Measurements from ENCODE around the gene ARIH1.
"Not testable (repeated sequence)": the region's sequence is repeated elsewhere in the genome, so short reads cannot be mapped to it uniquely, and the experiment has no call there.

Gene ARIH1

DNA sequence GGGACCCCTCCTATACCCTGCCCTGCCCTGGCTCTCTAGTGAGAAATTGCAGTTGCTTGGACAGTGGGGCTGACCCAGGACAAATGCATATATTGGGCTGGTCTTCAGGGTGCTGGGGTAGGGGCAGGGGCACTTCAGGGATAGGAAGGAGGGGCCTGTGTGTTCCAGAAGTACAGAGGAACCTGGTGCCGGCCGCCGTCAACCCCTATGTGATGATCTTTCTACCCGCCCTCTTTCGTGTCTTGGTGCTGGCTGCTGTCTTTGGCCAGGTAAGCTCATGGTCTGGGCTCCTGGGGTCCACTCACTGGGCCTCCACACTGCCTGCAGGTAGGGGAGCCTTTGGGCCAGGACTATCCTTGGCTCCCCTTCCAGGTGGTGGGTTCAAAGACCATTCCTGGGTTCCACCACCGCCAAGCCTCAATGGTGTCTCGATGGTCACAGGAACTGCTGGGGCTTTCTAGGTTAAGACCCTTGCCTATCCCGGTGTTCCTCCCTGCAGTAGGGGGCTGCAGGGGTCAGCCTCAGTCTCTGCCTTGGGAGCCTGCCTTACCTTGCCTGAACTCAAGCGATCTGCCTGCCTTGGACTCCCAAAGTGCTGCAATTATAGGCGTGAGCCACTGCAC lies 174.6 kb downstream of the ARIH1 start:
- not testable (repeated sequence) for H3K9me3 ChIP-seq (ENCODE audit: severe bottlenecking); H3K27me3 ChIP-seq (ENCODE audit: insufficient read depth, poor library complexity, severe bottlenecking); H3K4me1 ChIP-seq (ENCODE audit: insufficient read depth, poor library complexity, severe bottlenecking); H3K4me3 ChIP-seq (ENCODE audit: severe bottlenecking); DNase-seq (ENCODE audit: low spot score); ATAC-seq (ENCODE audit: low read depth); H3K36me3 ChIP-seq (ENCODE audit: low read depth); H3K27ac ChIP-seq (ENCODE audit: poor library complexity, severe bottlenecking)

Measured in RWPE2 (cell line).